ENCODE results near the gene RNLS.

DNA sequence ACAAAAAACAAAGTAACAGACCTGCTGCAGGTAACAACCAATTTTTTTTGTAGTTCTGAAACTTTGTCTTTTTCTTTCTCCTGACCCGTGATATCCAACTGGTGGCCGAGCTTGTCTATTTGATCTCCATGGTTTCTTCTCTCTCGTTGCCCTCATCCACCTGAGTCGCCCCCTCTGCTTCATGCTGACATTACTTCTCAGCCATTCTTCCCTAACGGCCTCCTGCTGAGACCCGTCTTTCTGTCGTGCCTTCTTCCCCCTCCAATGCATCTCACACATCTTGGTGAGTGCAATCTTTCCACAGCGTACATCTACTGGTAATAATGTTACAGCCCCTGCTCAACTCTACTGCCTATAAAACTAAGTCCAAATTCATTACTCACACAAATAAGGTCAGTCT, 352.9 kb downstream of the RNLS start:
- TF ChIP-seq, protein P1, sequence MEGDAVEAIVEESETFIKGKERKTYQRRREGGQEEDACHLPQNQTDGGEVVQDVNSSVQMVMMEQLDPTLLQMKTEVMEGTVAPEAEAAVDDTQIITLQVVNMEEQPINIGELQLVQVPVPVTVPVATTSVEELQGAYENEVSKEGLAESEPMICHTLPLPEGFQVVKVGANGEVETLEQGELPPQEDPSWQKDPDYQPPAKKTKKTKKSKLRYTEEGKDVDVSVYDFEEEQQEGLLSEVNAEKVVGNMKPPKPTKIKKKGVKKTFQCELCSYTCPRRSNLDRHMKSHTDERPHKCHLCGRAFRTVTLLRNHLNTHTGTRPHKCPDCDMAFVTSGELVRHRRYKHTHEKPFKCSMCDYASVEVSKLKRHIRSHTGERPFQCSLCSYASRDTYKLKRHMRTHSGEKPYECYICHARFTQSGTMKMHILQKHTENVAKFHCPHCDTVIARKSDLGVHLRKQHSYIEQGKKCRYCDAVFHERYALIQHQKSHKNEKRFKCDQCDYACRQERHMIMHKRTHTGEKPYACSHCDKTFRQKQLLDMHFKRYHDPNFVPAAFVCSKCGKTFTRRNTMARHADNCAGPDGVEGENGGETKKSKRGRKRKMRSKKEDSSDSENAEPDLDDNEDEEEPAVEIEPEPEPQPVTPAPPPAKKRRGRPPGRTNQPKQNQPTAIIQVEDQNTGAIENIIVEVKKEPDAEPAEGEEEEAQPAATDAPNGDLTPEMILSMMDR (conservative IDR thresholded peaks at IDR 0.05; ENCODE audit: low read length), result no peak
- no peak for TF ChIP-seq EZH2phosphoT487 (IDR thresholded peaks at IDR 0.05; ENCODE audit: borderline replicate concordance, low read depth, low read length)

Measured in OCI-LY7 (cell line).